Skeletal muscle tissue (tissue), 4 donors: ENCODE measurements around the gene BABAM2. TPM values are rescaled to one million over a fixed set of nuclear protein-coding genes. Genes with fewer than 3 reads are reported as not detected.

Experiments
- H3K27ac ChIP-seq: one replicate; pipeline ENCODE4 v1.7.0; 2013; ENCODE audit warnings: mild to moderate bottlenecking, low read depth, low read length, inconsistent platforms
- H3K27me3 ChIP-seq, 3 donors: one replicate each; pipeline ENCODE4 v1.7.0; 2013; ENCODE audit warnings: low read length in 3 of 3; ENCODE audit not compliant: control insufficient read depth in 3 of 3, insufficient read depth in 3 of 3
- H3K36me3 ChIP-seq, 3 donors: one replicate each; pipeline ENCODE4 v1.7.0; 2013; ENCODE audit warnings: low read length in 3 of 3; ENCODE audit not compliant: control insufficient read depth in 3 of 3, insufficient read depth in 3 of 3
- H3K4me1 ChIP-seq, 3 donors: one replicate each; pipeline ENCODE4 v1.7.0; 2013; ENCODE audit warnings: low read length in 3 of 3, mild to moderate bottlenecking in 3 of 3; ENCODE audit not compliant: control insufficient read depth in 3 of 3, insufficient read depth in 3 of 3
- H3K4me3 ChIP-seq, 3 donors: one replicate each; pipeline ENCODE4 v1.7.0; 2013; ENCODE audit warnings: low read length in 3 of 3
- H3K9ac ChIP-seq, 3 donors: one replicate each; pipeline ENCODE4 v1.7.0; 2013; ENCODE audit warnings: low read length in 3 of 3, mild to moderate bottlenecking in 3 of 3, moderate library complexity in 2 of 3, low read depth in 1 of 3
- H3K9me3 ChIP-seq, 3 donors: one replicate each; pipeline ENCODE4 v1.7.0; 2013; ENCODE audit warnings: low read length in 3 of 3; ENCODE audit not compliant: control insufficient read depth in 3 of 3
- total RNA-seq: library from RNA; depleted of rRNA; stranded (reverse); fragments of >200 nt; gene quantifications from one replicate; pipeline ENCODE4 v1.2.3, GENCODE V29; 2014
- donor health status: Osteomylitis.

The BABAM2 gene
- total RNA-seq, 1 donor from 2014 or later = 24.0 TPM

DNA sequence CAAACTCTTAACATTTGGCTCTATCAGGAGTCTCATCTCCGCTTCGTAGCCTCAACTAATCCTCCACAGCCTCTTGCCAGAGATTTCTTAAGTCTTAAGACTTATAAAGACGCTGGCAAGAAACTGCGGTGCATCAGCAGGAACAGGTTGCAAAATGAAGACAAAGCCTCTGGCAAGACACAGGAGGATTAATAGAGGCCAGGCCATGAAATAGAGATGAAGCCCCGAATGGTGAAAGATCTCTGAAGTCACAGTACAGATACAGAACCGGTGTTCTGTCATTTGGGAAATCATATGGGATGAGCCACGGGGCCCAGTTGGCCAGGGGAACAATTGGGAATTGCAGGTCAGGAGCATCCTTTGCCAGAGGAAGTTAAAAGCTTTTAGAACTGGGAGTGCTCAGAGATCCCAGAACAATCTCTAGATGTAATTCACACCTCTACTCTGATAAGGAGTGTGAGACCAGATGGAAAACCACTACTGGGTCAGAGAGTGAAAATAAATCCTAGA, 311.2 kb downstream of the BABAM2 start:
- Histone ChIP-seq H3K36me3 (peaks cover 0 to 2% (median 0%) of the 10 kb centered on the region in 3 donors), H3K27ac (no peak overlapping the region), H3K4me3 (no peak overlapping the region), H3K27me3 (no peaks in the 10 kb centered on the region), H3K9ac (no peak overlapping the region), H3K4me1 (peaks cover 4 to 5% (median 5%) of the 10 kb centered on the region in 3 donors), H3K9me3 (no peaks in the 10 kb centered on the region)

- Histone ChIP-seq H3K27me3 (no peaks in the 10 kb centered on the region), H3K27ac (no peak overlapping the region), H3K36me3 (peaks cover 0 to 2% (median 0%) of the 10 kb centered on the region in 3 donors), H3K9ac (no peak overlapping the region), H3K4me1 (peaks cover 4 to 5% (median 5%) of the 10 kb centered on the region in 3 donors), H3K9me3 (no peaks in the 10 kb centered on the region), H3K4me3 (no peak overlapping the region)
These were observed 312.2 kb downstream of the BABAM2 start for GRCh38 chr2:28202719-28203118.

GRCh38 chr2:28206762-28207161, 316.2 kb downstream of the BABAM2 start:
- peaks cover 2 to 9% (median 7%) of the 10 kb centered on the region in 3 donors for H3K4me1 ChIP-seq
- H3K9me3 ChIP-seq = no peaks in the 10 kb centered on the region
- H3K9ac ChIP-seq = no peak overlapping the region
- no peak overlapping the region for H3K27ac ChIP-seq
- no peaks in the 10 kb centered on the region for H3K27me3 ChIP-seq
- no peak overlapping the region for H3K4me3 ChIP-seq
- no peaks in the 10 kb centered on the region for H3K36me3 ChIP-seq

- no peak overlapping the region for H3K27ac ChIP-seq
- no peaks in the 10 kb centered on the region for H3K36me3 ChIP-seq
- no peak overlapping the region for H3K4me3 ChIP-seq
- no peaks in the 10 kb centered on the region for H3K9me3 ChIP-seq
- peaks cover 2 to 8% (median 7%) of the 10 kb centered on the region in 3 donors for H3K4me1 ChIP-seq
- H3K9ac ChIP-seq = no peak overlapping the region
- no peaks in the 10 kb centered on the region for H3K27me3 ChIP-seq
These were observed 318.7 kb downstream of the BABAM2 start for GRCh38 chr2:28209261-28209691.

- H3K27ac ChIP-seq = no peak overlapping the region
- no peak overlapping the region for H3K4me3 ChIP-seq
- H3K36me3 ChIP-seq = no peaks in the 10 kb centered on the region
- peaks cover 2 to 8% (median 7%) of the 10 kb centered on the region in 3 donors for H3K4me1 ChIP-seq
- H3K27me3 ChIP-seq = no peaks in the 10 kb centered on the region
- no peaks in the 10 kb centered on the region for H3K9me3 ChIP-seq
- H3K9ac ChIP-seq = no peak overlapping the region
These were observed 319.3 kb downstream of the BABAM2 start for GRCh38 chr2:28209864-28210263.

DNA sequence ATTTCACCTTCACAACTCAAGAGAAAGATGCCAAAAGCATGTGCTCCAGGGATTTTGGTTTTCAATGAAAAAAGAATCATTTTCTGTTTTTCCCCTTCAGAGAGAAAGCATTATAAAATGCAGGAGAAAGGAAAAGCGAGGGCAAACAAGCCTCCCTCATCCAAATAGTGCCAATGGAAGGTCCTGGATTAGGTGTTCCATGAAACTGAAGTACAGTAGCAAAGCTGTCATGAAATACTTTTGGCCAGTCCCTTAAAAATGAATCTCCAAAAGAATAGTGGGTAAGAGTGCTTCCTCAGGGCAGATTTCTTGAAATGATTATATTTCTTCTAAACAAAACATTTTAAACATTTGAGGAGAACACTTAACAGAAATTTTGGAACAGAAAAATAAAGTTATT, 320.0 kb downstream of the BABAM2 start:
- H3K9me3 ChIP-seq = no peaks in the 10 kb centered on the region
- H3K27ac ChIP-seq = no peak overlapping the region
- peaks cover 2 to 8% (median 7%) of the 10 kb centered on the region in 3 donors for H3K4me1 ChIP-seq
- no peak overlapping the region for H3K9ac ChIP-seq
- no peaks in the 10 kb centered on the region for H3K27me3 ChIP-seq
- no peaks in the 10 kb centered on the region for H3K36me3 ChIP-seq
- no peak overlapping the region for H3K4me3 ChIP-seq

- Histone ChIP-seq H3K4me1 (peaks cover 0 to 5% (median 0%) of the 10 kb centered on the region in 3 donors), H3K36me3 (no peaks in the 10 kb centered on the region), H3K27ac (no peak overlapping the region), H3K4me3 (no peak overlapping the region), H3K9me3 (no peaks in the 10 kb centered on the region), H3K9ac (no peak overlapping the region), H3K27me3 (no peaks in the 10 kb centered on the region)
These were observed 325.8 kb downstream of the BABAM2 start for GRCh38 chr2:28216331-28216730.

DNA sequence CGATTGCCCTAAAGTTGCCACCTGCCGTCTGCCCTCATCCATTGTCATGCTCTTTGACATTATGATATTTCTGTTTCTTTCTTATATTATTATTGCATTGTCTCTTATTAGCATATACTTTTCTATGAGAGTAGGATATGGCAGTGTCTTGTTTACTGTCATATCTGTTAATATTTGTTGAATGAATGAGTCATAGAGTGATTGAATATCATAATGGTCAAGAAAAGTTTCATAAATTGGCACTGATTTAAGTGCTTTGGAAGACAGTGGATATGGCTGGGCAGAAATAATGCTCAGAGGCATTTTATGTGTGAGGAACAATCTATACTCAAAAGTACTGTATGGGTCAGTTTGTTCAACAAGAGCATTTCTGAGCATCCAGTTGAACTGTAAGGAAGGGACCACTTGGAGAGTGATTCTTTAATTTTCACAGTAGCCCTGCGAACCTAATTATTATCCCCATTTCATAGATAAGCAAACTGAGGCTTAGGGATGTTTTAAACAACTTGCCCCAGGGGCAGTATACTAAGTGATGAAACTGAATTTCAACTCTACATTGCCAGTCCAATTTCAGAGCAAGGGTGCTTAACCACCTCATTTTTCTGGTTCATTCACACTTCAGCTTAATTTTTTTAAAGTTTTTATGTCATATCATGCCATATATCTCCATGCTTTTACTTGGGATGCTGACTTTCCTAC, 326.7 kb downstream of the BABAM2 start:
- no peak overlapping the region for H3K4me3 ChIP-seq
- H3K36me3 ChIP-seq = no peaks in the 10 kb centered on the region
- no peaks in the 10 kb centered on the region for H3K9me3 ChIP-seq
- no peaks in the 10 kb centered on the region for H3K27me3 ChIP-seq
- peaks cover 0 to 5% (median 0%) of the 10 kb centered on the region in 3 donors for H3K4me1 ChIP-seq
- no peak overlapping the region for H3K27ac ChIP-seq
- no peak overlapping the region for H3K9ac ChIP-seq

DNA sequence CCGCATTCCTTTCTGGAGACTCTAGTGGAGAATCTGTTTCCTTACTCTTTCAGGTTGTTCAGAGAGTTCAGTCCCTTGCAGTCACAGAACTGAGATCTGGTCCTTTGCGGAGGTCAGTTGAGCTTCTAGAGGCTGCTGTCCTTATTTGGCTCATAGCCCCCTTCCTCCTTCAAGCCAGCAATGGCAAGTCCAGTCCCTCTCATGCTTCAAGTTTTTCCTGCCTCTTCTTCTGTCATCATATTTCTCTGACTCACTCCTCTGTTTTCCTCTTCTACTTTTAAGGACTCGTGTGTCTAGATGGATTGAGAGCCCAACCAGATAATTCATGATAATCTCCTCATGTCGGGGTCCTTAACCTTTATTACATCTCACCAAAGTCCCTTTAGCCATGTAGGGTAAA, 328.6 kb downstream of the BABAM2 start:
- no peak overlapping the region for H3K4me3 ChIP-seq
- H3K4me1 ChIP-seq = peaks cover 0 to 5% (median 0%) of the 10 kb centered on the region in 3 donors
- no peaks in the 10 kb centered on the region for H3K36me3 ChIP-seq
- H3K27me3 ChIP-seq = no peaks in the 10 kb centered on the region
- H3K27ac ChIP-seq = no peak overlapping the region
- no peaks in the 10 kb centered on the region for H3K9me3 ChIP-seq
- H3K9ac ChIP-seq = no peak overlapping the region

GRCh38 chr2:28219758-28220368, 329.3 kb downstream of the BABAM2 start:
- H3K27ac ChIP-seq = no peak overlapping the region
- H3K4me1 ChIP-seq = peaks cover 0 to 5% (median 0%) of the 10 kb centered on the region in 3 donors
- H3K36me3 ChIP-seq = no peaks in the 10 kb centered on the region
- no peaks in the 10 kb centered on the region for H3K9me3 ChIP-seq
- H3K4me3 ChIP-seq = no peak overlapping the region
- no peaks in the 10 kb centered on the region for H3K27me3 ChIP-seq
- no peak overlapping the region for H3K9ac ChIP-seq
